Embryonic facial prominence (tissue), 1 donor: ENCODE measurements around the gene TIMP3.

Experiments
- DNase-seq: peaks from one replicate; pipeline ENCODE4 v3.0.0-alpha.2; 2016; ENCODE audit errors: extremely low spot score

Gene TIMP3

GRCh38 chr22:32880505-32880892 lies 79.0 kb downstream of the TIMP3 start:
- no peak for DNase-seq

GRCh38 chr22:32880893-32881596 lies 79.5 kb downstream of the TIMP3 start:
- peak; percentile 20 for DNase-seq

DNA sequence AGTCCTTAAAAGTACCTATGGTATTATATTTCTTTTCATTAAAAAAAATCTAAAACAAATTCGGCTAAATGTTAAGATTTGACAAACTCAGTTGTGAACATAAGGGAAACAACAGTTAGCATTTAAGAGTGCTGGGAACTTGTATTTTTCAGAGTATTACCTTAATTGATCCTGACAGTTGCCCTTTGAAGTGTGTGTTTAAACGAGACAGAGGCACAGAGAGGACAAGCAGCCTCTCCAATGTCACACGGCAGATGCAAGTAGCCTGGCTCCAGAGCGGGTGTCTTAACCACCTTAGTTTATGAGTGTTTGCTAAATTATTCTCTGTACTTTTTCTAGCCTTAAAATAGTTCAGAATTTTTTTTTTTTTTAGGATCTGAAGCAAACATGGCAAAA lies 80.9 kb downstream of the TIMP3 start:
- DNase-seq: no peak

DNA sequence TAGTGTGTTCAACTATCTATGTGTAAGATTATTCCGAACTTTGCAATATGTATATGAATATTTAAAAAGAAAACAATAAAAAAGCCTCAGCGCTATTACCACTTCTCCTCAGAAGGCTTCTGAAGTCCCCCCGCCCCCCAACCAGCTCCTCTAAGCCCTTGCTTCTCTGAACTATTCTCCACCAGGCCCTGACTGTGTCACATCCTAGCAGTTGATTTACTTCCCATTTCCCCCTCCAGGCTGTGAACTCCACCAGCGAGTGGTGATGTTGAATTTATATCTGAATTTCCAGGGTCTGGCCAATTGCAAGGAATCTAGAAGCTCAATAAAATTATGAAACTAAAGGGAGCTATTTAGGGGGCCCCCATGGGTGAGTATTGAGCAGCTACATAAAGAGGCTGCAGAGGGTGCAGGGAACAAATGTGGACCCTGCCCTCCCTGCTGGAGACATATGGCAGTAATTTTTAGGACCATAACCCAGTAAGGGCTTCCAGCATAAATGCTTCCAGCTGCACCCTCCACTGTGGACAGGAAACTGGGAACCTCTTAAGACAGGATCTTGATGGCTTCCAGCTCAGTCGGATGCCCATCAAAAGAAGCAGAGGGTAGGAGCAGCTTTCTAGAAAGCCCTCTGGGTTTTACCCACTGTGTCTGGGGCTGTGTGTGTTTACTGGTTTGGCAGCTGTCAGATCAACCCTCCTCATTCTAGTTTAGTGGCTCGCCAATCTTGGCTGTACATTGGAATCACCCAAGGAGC lies 81.4 kb downstream of the TIMP3 start:
- no peak for DNase-seq

DNA sequence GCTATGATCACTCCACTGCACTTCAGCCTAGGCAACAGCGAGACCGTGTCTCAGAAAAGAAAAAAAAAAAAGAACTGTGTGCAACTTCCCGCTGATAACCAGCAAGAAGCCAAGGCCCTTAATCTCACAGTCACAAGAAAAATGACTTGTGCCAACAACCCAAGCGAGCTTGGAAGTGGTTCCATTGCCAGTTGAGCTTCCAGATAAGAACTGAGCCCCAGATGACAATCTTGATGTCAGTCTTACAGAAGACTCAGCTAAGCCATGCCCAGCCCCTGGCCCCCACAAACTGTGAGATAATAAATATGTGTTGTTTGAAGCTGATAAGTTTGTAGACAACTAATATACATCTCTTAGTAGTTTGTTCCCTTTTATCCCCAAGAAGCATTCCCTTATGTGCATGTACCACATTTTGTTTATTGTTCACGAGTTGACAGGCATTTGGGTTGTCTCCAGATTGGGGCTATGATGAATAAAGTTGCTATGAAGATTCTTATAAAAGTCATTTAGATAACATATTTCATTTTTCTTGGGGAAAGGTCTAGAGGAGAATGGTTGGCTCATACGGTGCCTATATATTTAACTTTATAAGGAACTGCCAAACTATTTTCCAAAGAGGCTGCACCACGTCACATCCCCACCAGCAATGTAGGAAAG lies 85.9 kb downstream of the TIMP3 start:
- DNase-seq: no peak

GRCh38 chr22:32888976-32889375 lies 87.5 kb downstream of the TIMP3 start:
- DNase-seq: no peak

DNA sequence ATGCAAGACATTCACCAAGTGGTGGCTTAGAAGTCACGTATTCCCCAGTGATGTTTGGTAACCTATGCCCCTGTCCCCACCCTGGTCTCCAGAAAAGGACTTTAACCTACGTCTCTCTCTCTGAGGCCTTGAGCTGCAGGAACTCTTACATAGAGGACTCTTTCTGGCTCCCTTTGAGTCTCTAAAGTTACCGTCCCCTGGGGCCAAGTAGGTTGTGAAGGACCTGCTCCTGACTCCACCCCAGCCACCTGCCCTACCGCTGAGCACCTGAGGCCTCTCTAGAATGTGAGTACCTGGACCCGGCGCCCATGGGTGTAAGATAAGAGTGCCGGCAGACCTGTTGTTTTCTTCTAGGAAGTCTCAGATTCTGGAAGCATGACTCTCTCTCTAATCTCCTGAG lies 95.4 kb downstream of the TIMP3 start:
- no peak for DNase-seq

DNA sequence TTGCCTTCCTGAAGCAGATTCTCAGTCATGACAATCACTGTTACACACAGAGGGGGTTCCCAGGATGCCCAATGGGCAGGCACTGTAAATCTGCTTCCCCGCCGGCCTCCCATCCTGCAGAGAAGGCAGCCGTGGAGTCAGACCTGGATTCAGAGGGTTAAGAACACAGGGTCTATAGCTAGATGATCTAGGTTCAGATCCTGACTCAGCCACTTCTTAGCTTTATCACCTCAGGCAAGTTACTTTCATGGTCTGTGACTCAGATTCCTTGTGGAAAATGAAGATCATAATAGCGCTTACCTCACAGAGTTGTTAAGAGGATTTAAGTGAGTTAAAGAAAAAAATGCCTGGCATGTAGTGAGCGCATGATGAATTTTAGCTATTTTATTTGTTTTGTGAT lies 95.9 kb downstream of the TIMP3 start:
- no peak for DNase-seq

DNA sequence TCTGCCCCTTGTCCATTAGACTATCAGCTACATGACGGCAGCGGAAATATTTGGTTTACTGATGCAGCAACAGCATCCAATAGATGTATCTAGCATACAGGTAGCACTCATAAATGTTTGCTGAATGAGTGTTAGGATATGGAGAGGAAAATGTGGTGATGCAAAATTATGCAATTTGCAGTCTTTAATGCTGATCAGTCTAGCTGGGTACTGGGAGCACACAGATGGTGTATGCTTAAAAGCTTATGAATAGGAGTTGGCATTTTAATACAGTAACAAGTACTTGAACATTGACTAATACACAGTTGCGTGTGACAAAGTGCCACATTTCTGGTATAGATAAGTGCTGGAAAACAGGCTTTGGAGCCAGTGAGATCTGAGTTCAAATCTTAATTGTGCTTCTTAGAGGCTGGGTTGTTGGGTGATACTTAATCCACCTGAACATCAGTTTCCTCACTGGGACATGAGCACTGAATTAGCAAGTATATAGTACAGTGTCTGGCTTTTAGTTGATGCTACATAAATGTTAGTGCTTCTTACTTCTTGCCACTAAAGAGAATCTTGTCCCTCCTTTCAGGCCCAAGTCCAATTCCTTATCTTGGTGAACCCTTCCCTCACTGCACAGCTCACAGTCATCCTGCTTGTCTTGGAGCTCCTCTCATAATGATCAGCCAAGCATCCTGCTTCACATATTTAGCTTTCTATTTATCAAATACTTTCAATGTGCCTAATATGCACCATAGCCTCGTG lies 99.6 kb downstream of the TIMP3 start:
- no peak for DNase-seq

DNA sequence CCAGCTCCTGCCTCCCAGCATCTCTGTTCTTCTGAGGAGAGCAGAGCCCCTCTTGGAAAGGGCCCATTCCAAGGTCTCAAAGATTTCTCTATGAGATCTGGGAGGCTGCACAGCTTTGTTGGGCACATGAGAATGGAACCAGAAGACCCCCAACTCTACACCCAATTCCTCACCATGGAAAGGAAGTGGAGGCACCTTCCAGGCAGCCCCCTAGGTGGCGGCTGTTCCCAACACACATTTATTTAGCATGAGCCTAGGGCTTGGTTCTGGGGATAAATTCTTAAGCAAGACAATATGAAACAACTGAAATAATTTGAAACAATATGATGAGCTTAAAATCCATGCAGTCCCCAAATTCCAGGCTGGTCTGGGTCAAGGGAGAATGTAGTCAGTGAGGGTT lies 100.4 kb downstream of the TIMP3 start:
- no peak for DNase-seq

GRCh38 chr22:32903507-32903906 lies 102.0 kb downstream of the TIMP3 start:
- DNase-seq: no peak

GRCh38 chr22:32904044-32904443 lies 102.5 kb downstream of the TIMP3 start:
- DNase-seq: no peak

GRCh38 chr22:32905400-32905799 lies 103.9 kb downstream of the TIMP3 start:
- DNase-seq: no peak

DNA sequence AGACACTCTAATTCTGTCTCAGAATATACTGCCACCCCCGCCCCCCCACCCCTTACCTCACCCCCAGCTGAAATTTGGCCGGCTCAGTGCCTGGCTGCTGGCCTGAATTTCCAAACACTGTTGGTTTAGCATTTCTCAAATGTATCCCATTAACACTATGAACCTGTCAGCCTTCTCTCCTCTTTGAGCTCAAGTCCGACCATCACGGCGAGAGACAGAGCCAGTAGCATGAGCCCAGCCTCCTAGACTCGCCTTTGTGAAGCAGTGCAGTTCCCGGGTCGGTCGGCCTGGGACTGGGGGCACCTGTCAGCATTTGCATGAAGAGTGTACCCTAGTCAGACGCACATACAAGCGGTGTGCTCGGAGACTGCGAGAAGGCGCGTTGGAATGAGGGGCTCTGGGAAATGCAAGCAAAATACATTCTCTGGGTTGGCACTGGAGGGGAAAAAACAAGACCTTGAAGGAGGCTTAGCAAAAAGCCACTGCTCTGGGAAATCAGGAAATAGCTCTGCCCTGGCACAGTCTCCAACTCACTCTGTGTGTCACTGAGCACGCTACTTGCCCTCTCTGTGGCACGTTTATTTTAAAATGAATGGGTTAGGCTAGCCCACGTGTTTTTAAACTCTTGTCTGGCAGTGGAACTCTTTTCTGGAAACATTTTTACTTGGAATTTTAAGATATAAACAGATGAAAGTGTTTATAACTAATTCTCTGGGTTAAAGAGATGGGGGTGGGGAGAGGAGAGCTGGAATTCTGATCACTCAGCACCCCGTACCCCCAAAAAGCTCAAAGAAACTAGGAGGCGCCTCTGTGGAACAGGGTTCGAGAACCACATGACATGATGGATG lies 108.3 kb downstream of the TIMP3 start:
- no peak for DNase-seq

DNA sequence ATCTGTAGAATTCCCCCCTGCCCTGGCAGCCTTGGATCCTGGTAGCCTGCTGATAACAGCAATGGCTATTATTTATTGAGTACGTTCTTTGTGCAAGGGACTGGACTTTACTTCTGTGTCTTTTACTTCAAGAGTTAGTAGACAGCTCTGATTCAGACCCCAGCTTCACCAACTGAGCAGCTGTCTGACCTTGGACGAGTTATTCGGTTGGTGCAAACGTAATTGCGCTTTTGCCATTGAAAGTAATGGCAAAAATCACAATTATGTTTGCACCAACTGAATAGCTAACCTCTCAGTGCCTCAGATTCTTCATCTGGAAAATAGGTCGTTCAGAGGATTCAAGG lies 108.9 kb downstream of the TIMP3 start:
- DNase-seq: no peak

- no peak for DNase-seq
Measured at GRCh38 chr22:32911503-32911902, 110.0 kb downstream of the TIMP3 start.
